ENCODE results near the gene CDK14. TPM values are rescaled to one million over a fixed set of nuclear protein-coding genes. Genes with fewer than 3 reads are reported as not detected.

The CDK14 gene
- total and polyA plus RNA-seq, 2 donors (not counting 1 experiment from before 2014, with no cell fraction given), result 42.1 to 167 TPM

GRCh38 chr7:90817846-90818245 lies 221.7 kb downstream of the CDK14 start:
- intact Hi-C loops (cut with micrococcal nuclease), result no loop called here
- TF ChIP-seq, protein P1, sequence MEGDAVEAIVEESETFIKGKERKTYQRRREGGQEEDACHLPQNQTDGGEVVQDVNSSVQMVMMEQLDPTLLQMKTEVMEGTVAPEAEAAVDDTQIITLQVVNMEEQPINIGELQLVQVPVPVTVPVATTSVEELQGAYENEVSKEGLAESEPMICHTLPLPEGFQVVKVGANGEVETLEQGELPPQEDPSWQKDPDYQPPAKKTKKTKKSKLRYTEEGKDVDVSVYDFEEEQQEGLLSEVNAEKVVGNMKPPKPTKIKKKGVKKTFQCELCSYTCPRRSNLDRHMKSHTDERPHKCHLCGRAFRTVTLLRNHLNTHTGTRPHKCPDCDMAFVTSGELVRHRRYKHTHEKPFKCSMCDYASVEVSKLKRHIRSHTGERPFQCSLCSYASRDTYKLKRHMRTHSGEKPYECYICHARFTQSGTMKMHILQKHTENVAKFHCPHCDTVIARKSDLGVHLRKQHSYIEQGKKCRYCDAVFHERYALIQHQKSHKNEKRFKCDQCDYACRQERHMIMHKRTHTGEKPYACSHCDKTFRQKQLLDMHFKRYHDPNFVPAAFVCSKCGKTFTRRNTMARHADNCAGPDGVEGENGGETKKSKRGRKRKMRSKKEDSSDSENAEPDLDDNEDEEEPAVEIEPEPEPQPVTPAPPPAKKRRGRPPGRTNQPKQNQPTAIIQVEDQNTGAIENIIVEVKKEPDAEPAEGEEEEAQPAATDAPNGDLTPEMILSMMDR (IDR thresholded peaks at IDR 0.05), result no peak
- TF ChIP-seq EZH2 (IDR thresholded peaks at IDR 0.05; ENCODE audit: borderline replicate concordance, insufficient read depth, low read depth, low read length, poor library complexity, severe bottlenecking), result no peak
- peaks cover 0 to 12% (median 0%) of the 10 kb centered on the region in 3 donors for H3K9me3 ChIP-seq (ENCODE audit: control extremely low read depth in 1 of 3, control insufficient read depth in 2 of 3, insufficient read depth in 1 of 3, low read length in 2 of 3)
- no peak for DNase-seq
- no peak overlapping the region for H2AFZ ChIP-seq (ENCODE audit: insufficient read depth, low read depth, low read length, poor library complexity, severe bottlenecking)
- no peak for ATAC-seq (ENCODE audit: low read depth)
- no peak overlapping the region for H3K4me3 ChIP-seq (ENCODE audit: control extremely low read depth in 1 of 5, extremely low read depth in 1 of 5, insufficient read depth in 1 of 5, low read depth in 2 of 5, low read length in 4 of 5)
- no peak overlapping the region for H3K9ac ChIP-seq (ENCODE audit: low read length)
- no peaks in the 10 kb centered on the region for H3K27me3 Mint-ChIP-seq
- H3K4me2 ChIP-seq (replicated peaks; ENCODE audit: low read depth, low read length, poor library complexity, severe bottlenecking), result no peak overlapping the region
- H4K20me1 ChIP-seq (ENCODE audit: control insufficient read depth, insufficient read depth, low read length, poor library complexity, severe bottlenecking), result no peaks in the 10 kb centered on the region
- no peak overlapping the region for H3K27ac Mint-ChIP-seq
- 60% methylated on average over 1 of the region's 2 CpGs for WGBS (ENCODE audit: insufficient coverage)
- no peak overlapping the region for H3K4me3 Mint-ChIP-seq
- H3K27me3 ChIP-seq (replicated peaks in 1 of 4; ENCODE audit: control extremely low read depth in 1 of 4, control insufficient read depth in 3 of 4, insufficient read depth in 4 of 4, low read length in 3 of 4), result no peaks in the 10 kb centered on the region
- peaks cover 0 to 9% of the 10 kb centered on the region in 2 experiments for H3K36me3 ChIP-seq (replicated peaks in 1 of 2; ENCODE audit: control extremely low read depth in 1 of 2, control insufficient read depth in 1 of 2, extremely low read depth in 1 of 2, insufficient read depth in 2 of 2, low read length in 1 of 2)
- H3K27ac ChIP-seq (ENCODE audit: low read length in 2 of 2), result no peak overlapping the region
- H3K4me1 Mint-ChIP-seq, result peaks cover 31% of the 10 kb centered on the region
- H3K9me3 Mint-ChIP-seq (ENCODE audit: insufficient read depth), result peaks cover 10% of the 10 kb centered on the region
- H3K79me2 ChIP-seq (ENCODE audit: control insufficient read depth, insufficient read depth, low read length), result peaks cover 35% of the 10 kb centered on the region
- H3K4me1 ChIP-seq (ENCODE audit: control insufficient read depth in 2 of 2, insufficient read depth in 2 of 2, low read length in 2 of 2), result no peaks in the 10 kb centered on the region
- ChIA-PET CTCF (no interaction called here), POLR2A (no interaction called here)

DNA sequence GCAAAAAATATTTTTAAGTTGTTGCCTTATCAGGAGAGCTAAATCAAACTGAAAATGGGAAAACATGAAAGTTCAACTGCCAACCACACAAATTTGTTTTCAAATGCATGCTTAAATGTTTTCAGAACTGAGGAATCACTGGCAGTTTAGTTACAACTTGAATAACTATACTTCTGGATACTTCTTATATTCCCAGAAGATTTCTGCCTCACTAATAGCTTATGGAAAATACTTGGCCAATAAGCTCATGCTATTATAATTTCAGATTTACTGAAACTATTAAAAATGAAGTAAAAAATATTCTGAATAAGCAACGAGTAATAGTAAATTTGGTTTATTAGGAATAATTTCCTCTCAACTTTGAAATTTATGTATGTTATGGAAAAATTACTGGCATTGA lies 222.2 kb downstream of the CDK14 start:
- no peak overlapping the region for H3K4me3 Mint-ChIP-seq

More for the DNA sequence above, 222.2 kb downstream of the CDK14 start:
- no peak overlapping the region for H3K9ac ChIP-seq (ENCODE audit: low read length)
- no peaks in the 10 kb centered on the region for H3K4me1 ChIP-seq (ENCODE audit: control insufficient read depth in 2 of 2, insufficient read depth in 2 of 2, low read length in 2 of 2)
- TF ChIP-seq EZH2 (IDR thresholded peaks at IDR 0.05; ENCODE audit: borderline replicate concordance, insufficient read depth, low read depth, low read length, poor library complexity, severe bottlenecking), result no peak
- TF ChIP-seq, protein P1 (IDR thresholded peaks at IDR 0.05), result no peak
- H2AFZ ChIP-seq (ENCODE audit: insufficient read depth, low read depth, low read length, poor library complexity, severe bottlenecking), result no peak overlapping the region
- ATAC-seq (ENCODE audit: low read depth) (no peak), DNase-seq (no peak)
- H3K9me3 ChIP-seq (ENCODE audit: control extremely low read depth in 1 of 3, control insufficient read depth in 2 of 3, insufficient read depth in 1 of 3, low read length in 2 of 3), result peaks cover 0 to 7% (median 0%) of the 10 kb centered on the region in 3 donors
- peaks cover 10% of the 10 kb centered on the region for H3K9me3 Mint-ChIP-seq (ENCODE audit: insufficient read depth)
- H3K27ac ChIP-seq (ENCODE audit: low read length in 2 of 2), result no peak overlapping the region
- no CpG with 5 or more reads among the region's 1 CpG for WGBS (ENCODE audit: insufficient coverage)
- H3K27ac Mint-ChIP-seq, result no peak overlapping the region
- ChIA-PET POLR2A (interaction anchor here (0.6 kb wide), 1 partner anchor 106 kb away, joined by 4 read pairs; no protein-coding TSS in a partner anchor), CTCF (no interaction called here)
- no peaks in the 10 kb centered on the region for H4K20me1 ChIP-seq (ENCODE audit: control insufficient read depth, insufficient read depth, low read length, poor library complexity, severe bottlenecking)
- intact Hi-C loops (cut with micrococcal nuclease), result no loop called here
- H3K27me3 Mint-ChIP-seq, result no peaks in the 10 kb centered on the region
- no peak overlapping the region for H3K4me2 ChIP-seq (replicated peaks; ENCODE audit: low read depth, low read length, poor library complexity, severe bottlenecking)
- H3K36me3 ChIP-seq (replicated peaks in 1 of 2; ENCODE audit: control extremely low read depth in 1 of 2, control insufficient read depth in 1 of 2, extremely low read depth in 1 of 2, insufficient read depth in 2 of 2, low read length in 1 of 2), result peaks cover 0 to 9% of the 10 kb centered on the region in 2 experiments
- H3K27me3 ChIP-seq (replicated peaks in 1 of 4; ENCODE audit: control extremely low read depth in 1 of 4, control insufficient read depth in 3 of 4, insufficient read depth in 4 of 4, low read length in 3 of 4), result no peaks in the 10 kb centered on the region
- H3K4me3 ChIP-seq (ENCODE audit: control extremely low read depth in 1 of 5, extremely low read depth in 1 of 5, insufficient read depth in 1 of 5, low read depth in 2 of 5, low read length in 4 of 5), result no peak overlapping the region
- H3K79me2 ChIP-seq (ENCODE audit: control insufficient read depth, insufficient read depth, low read length), result peaks cover 36% of the 10 kb centered on the region
- H3K4me1 Mint-ChIP-seq, result peaks cover 32% of the 10 kb centered on the region
